ENCODE measurements around the gene TP53.

The TP53 gene

GRCh38 chr17:7700510-7700909, 13.2 kb upstream of the TP53 start:
- H3K9me3 ChIP-seq (ENCODE audit: control insufficient read depth, insufficient read depth, low read length) = no peaks in the 10 kb centered on the region
- no peaks in the 10 kb centered on the region; the same call in 1 of the 2 replicates for H3K4me1 ChIP-seq (ENCODE audit: insufficient read depth, low read length)
- H3K36me3 ChIP-seq (ENCODE audit: insufficient read depth, low read length) = no peaks in the 10 kb centered on the region; the same call in 1 of the 2 replicates
- no peak overlapping the region for H3K9ac ChIP-seq (ENCODE audit: low read depth, low read length)

GRCh38 chr17:7697828-7698588, 10.7 kb upstream of the TP53 start:
- H3K4me1 ChIP-seq (ENCODE audit: insufficient read depth, low read length) = no peaks in the 10 kb centered on the region
- no peaks in the 10 kb centered on the region for H3K9me3 ChIP-seq (ENCODE audit: control insufficient read depth, insufficient read depth, low read length)
- H3K36me3 ChIP-seq (ENCODE audit: insufficient read depth, low read length) = no peaks in the 10 kb centered on the region; the same call in 1 of the 2 replicates
- H3K9ac ChIP-seq (ENCODE audit: low read depth, low read length) = no peak overlapping the region

GRCh38 chr17:7695586-7695985, 8.3 kb upstream of the TP53 start:
- no peaks in the 10 kb centered on the region for H3K4me1 ChIP-seq (ENCODE audit: insufficient read depth, low read length)

GRCh38 chr17:7688808-7689316, 1.6 kb upstream of the TP53 start:
- Histone ChIP-seq H3K9me3 (ENCODE audit: control insufficient read depth, insufficient read depth, low read length) (no peaks in the 10 kb centered on the region), H3K4me1 (ENCODE audit: insufficient read depth, low read length) (peaks cover 6% of the 10 kb centered on the region; the same call in 1 of the 2 replicates), H3K9ac (ENCODE audit: low read depth, low read length) (peak overlapping the region; percentile 70), H3K36me3 (ENCODE audit: insufficient read depth, low read length) (no peaks in the 10 kb centered on the region)

More at GRCh38 chr17:7695586-7695985, 8.3 kb upstream of the TP53 start:
- H3K36me3 ChIP-seq (ENCODE audit: insufficient read depth, low read length) = no peaks in the 10 kb centered on the region; the same call in 1 of the 2 replicates
- H3K9ac ChIP-seq (ENCODE audit: low read depth, low read length) = no peak overlapping the region
- H3K9me3 ChIP-seq (ENCODE audit: control insufficient read depth, insufficient read depth, low read length) = no peaks in the 10 kb centered on the region

- no peaks in the 10 kb centered on the region for H3K36me3 ChIP-seq (ENCODE audit: insufficient read depth, low read length)
- peaks cover 6% of the 10 kb centered on the region; the same call in 1 of the 2 replicates for H3K4me1 ChIP-seq (ENCODE audit: insufficient read depth, low read length)
- peak within 1 kb of the TSS; percentile 93 for H3K9ac ChIP-seq (ENCODE audit: low read depth, low read length)
- H3K9me3 ChIP-seq (ENCODE audit: control insufficient read depth, insufficient read depth, low read length) = no peaks in the 10 kb centered on the region
These were observed 868 bp upstream of the TP53 start, which contains the start of gene WRAP53 for GRCh38 chr17:7687908-7688807. WRAP53 (plus strand) TSS chr17:7688477; CDS start chr17:7688649, 172 bp downstream.

GRCh38 chr17:7686222-7687071, 843 bp downstream of the TP53 start:
- H3K9ac ChIP-seq (ENCODE audit: low read depth, low read length) = peak overlapping the region; percentile 93
- no peaks in the 10 kb centered on the region for H3K9me3 ChIP-seq (ENCODE audit: control insufficient read depth, insufficient read depth, low read length)
- H3K4me1 ChIP-seq (ENCODE audit: insufficient read depth, low read length) = peaks cover 6% of the 10 kb centered on the region; the same call in 1 of the 2 replicates
- H3K36me3 ChIP-seq (ENCODE audit: insufficient read depth, low read length) = no peaks in the 10 kb centered on the region

- H3K9me3 ChIP-seq (ENCODE audit: control insufficient read depth, insufficient read depth, low read length) = no peaks in the 10 kb centered on the region
- H3K36me3 ChIP-seq (ENCODE audit: insufficient read depth, low read length) = no peaks in the 10 kb centered on the region
- H3K9ac ChIP-seq (ENCODE audit: low read depth, low read length) = peak overlapping the region; percentile 93
- peaks cover 6% of the 10 kb centered on the region; the same call in 1 of the 2 replicates for H3K4me1 ChIP-seq (ENCODE audit: insufficient read depth, low read length)
These were observed 1.6 kb downstream of the TP53 start for GRCh38 chr17:7685533-7686221.

- Histone ChIP-seq H3K36me3 (ENCODE audit: insufficient read depth, low read length) (no peaks in the 10 kb centered on the region), H3K9ac (ENCODE audit: low read depth, low read length) (peak overlapping the region; percentile 93), H3K4me1 (ENCODE audit: insufficient read depth, low read length) (peaks cover 6% of the 10 kb centered on the region; the same call in 1 of the 2 replicates), H3K9me3 (ENCODE audit: control insufficient read depth, insufficient read depth, low read length) (no peaks in the 10 kb centered on the region)
These were observed 2.3 kb downstream of the TP53 start for GRCh38 chr17:7684851-7685532.

GRCh38 chr17:7677388-7678067, 9.8 kb downstream of the TP53 start:
- Histone ChIP-seq H3K9ac (ENCODE audit: low read depth, low read length) (no peak overlapping the region; the same call in 1 of the 2 replicates), H3K9me3 (ENCODE audit: control insufficient read depth, insufficient read depth, low read length) (peaks cover 9% of the 10 kb centered on the region), H3K36me3 (ENCODE audit: insufficient read depth, low read length) (peaks cover 30% of the 10 kb centered on the region), H3K4me1 (ENCODE audit: insufficient read depth, low read length) (peaks cover 18% of the 10 kb centered on the region; the same call in 1 of the 2 replicates)

- Histone ChIP-seq H3K9me3 (ENCODE audit: control insufficient read depth, insufficient read depth, low read length) (peaks cover 9% of the 10 kb centered on the region), H3K4me1 (ENCODE audit: insufficient read depth, low read length) (peaks cover 18% of the 10 kb centered on the region; the same call in 1 of the 2 replicates), H3K36me3 (ENCODE audit: insufficient read depth, low read length) (peaks cover 35% of the 10 kb centered on the region), H3K9ac (ENCODE audit: low read depth, low read length) (no peak overlapping the region; the same call in 1 of the 2 replicates)
These were observed 10.8 kb downstream of the TP53 start for GRCh38 chr17:7676533-7676932.

GRCh38 chr17:7674934-7675333, 12.4 kb downstream of the TP53 start:
- Histone ChIP-seq H3K9ac (ENCODE audit: low read depth, low read length) (no peak overlapping the region), H3K9me3 (ENCODE audit: control insufficient read depth, insufficient read depth, low read length) (peaks cover 9% of the 10 kb centered on the region), H3K4me1 (ENCODE audit: insufficient read depth, low read length) (peaks cover 18% of the 10 kb centered on the region; the same call in 1 of the 2 replicates), H3K36me3 (ENCODE audit: insufficient read depth, low read length) (peaks cover 36% of the 10 kb centered on the region)

GRCh38 chr17:7673239-7673638, 14.1 kb downstream of the TP53 start:
- Histone ChIP-seq H3K4me1 (ENCODE audit: insufficient read depth, low read length) (peaks cover 18% of the 10 kb centered on the region; the same call in 1 of the 2 replicates), H3K36me3 (ENCODE audit: insufficient read depth, low read length) (peaks cover 41% of the 10 kb centered on the region), H3K9me3 (ENCODE audit: control insufficient read depth, insufficient read depth, low read length) (peaks cover 9% of the 10 kb centered on the region), H3K9ac (ENCODE audit: low read depth, low read length) (no peak overlapping the region)

Measured in ES-I3 (cell line).